GM19372 (cell line): ENCODE results near the gene KRTAP5-6.

Experiments used
- ATAC-seq: cut with Tn5 transposase; IDR thresholded peaks from one replicate; pipeline ENCODE4 v1.9.1; 2021; ENCODE audit warnings: mild to moderate bottlenecking, low read depth, moderate library complexity; ENCODE audit not compliant: unreplicated experiment

KRTAP5-6 gene

GRCh38 chr11:1695548-1696108, 1.4 kb upstream of the KRTAP5-6 start:
- ATAC-seq: no peak

GRCh38 chr11:1699771-1700170, 2.8 kb downstream of the KRTAP5-6 start:
- ATAC-seq: no peak

GRCh38 chr11:1701091-1701807, 4.3 kb downstream of the KRTAP5-6 start:
- ATAC-seq: no peak

- no peak for ATAC-seq
Measured at GRCh38 chr11:1702506-1702905, 5.5 kb downstream of the KRTAP5-6 start.

- ATAC-seq: no peak
Measured at GRCh38 chr11:1703146-1703545, 6.2 kb downstream of the KRTAP5-6 start.

GRCh38 chr11:1705126-1706052, 8.4 kb downstream of the KRTAP5-6 start:
- no peak for ATAC-seq

- no peak for ATAC-seq
Measured at GRCh38 chr11:1706634-1707400, 9.8 kb downstream of the KRTAP5-6 start.

GRCh38 chr11:1707751-1708150, 10.8 kb downstream of the KRTAP5-6 start:
- no peak for ATAC-seq

GRCh38 chr11:1708716-1709115, 11.7 kb downstream of the KRTAP5-6 start:
- ATAC-seq: no peak

GRCh38 chr11:1714908-1715885, 18.2 kb downstream of the KRTAP5-6 start:
- no peak for ATAC-seq

- ATAC-seq: no peak
Measured at GRCh38 chr11:1717745-1718144, 20.8 kb downstream of the KRTAP5-6 start.

- no peak for ATAC-seq
Measured at GRCh38 chr11:1718326-1718725, 21.3 kb downstream of the KRTAP5-6 start.

GRCh38 chr11:1719781-1720180, 22.8 kb downstream of the KRTAP5-6 start:
- no peak for ATAC-seq

GRCh38 chr11:1727096-1727690, 30.2 kb downstream of the KRTAP5-6 start:
- no peak for ATAC-seq

- ATAC-seq: no peak
Measured at GRCh38 chr11:1727861-1728260, 30.9 kb downstream of the KRTAP5-6 start.

- ATAC-seq: no peak
Measured at GRCh38 chr11:1728301-1728700, 31.3 kb downstream of the KRTAP5-6 start.

GRCh38 chr11:1728931-1729691, 32.1 kb downstream of the KRTAP5-6 start:
- no peak for ATAC-seq

- ATAC-seq: no peak
Measured at GRCh38 chr11:1729692-1730011, 32.7 kb downstream of the KRTAP5-6 start.
